Muscle of leg (tissue), 11 donors: ENCODE measurements around the gene BTNL9. TPM values are rescaled to one million over a fixed set of nuclear protein-coding genes. Genes with fewer than 3 reads are reported as not detected.

Experiments
- DNase-seq: peaks from one replicate; pipeline ENCODE4 v3.0.0; 2013
- H3K27ac ChIP-seq: one replicate; pipeline ENCODE4 v1.5.1; 2013; ENCODE audit warnings: mild to moderate bottlenecking, low read length, control low read depth
- H3K27me3 ChIP-seq: one replicate; pipeline ENCODE4 v1.6.1; 2013; ENCODE audit warnings: low read length; ENCODE audit not compliant: control insufficient read depth, insufficient read depth
- H3K36me3 ChIP-seq: one replicate; pipeline ENCODE4 v1.6.1; 2013; ENCODE audit warnings: low read length; ENCODE audit not compliant: control insufficient read depth, insufficient read depth
- H3K4me1 ChIP-seq: one replicate; pipeline ENCODE4 v1.6.1; 2013; ENCODE audit warnings: low read length; ENCODE audit not compliant: control insufficient read depth, insufficient read depth
- H3K4me3 ChIP-seq: one replicate; pipeline ENCODE4 v1.5.1; 2013; ENCODE audit warnings: low read length, control low read depth
- H3K9me3 ChIP-seq: replicated peaks from 2 replicates; pipeline ENCODE4 v1.6.1; 2013; ENCODE audit warnings: low read depth, low read length; ENCODE audit not compliant: control insufficient read depth
- WGBS: methylation state at CpG from one replicate; pipeline ENCODE4 v1.1.5; 2013; ENCODE audit warnings: missing lambda C conversion rate; ENCODE audit not compliant: insufficient coverage; 5-methylcytosine and 5-hydroxymethylcytosine counted together
- polyA plus RNA-seq, 8 donors: library from polyadenylated mRNA; unstranded; fragments of 120-200 nt; gene quantifications; one replicate each; pipeline versions ENCODE4 v1.2.1 to v1.2.3, GENCODE V29; 2013; ENCODE audit warnings: inconsistent platforms in 1 of 8, low replicate concordance in 1 of 8; ENCODE audit not compliant: insufficient read length in 8 of 8, insufficient read depth in 1 of 8
- total RNA-seq: library from RNA; stranded (reverse); fragments of 120-200 nt; gene quantifications from one replicate; pipeline ENCODE4 v1.2.4, GENCODE V29; 2013

BTNL9 gene
- total and polyA plus RNA-seq, 9 donors: 5.3 to 23.6 (median 10.4) TPM

GRCh38 chr5:181060231-181060590 is 20.1 kb downstream of the BTNL9 start:
- 100% methylated on average over 1 of the region's 8 CpGs for WGBS
- DNase-seq: no peak
- Histone ChIP-seq H3K27me3 (peaks cover 74% of the 10 kb centered on the region), H3K4me1 (no peaks in the 10 kb centered on the region), H3K4me3 (no peak overlapping the region), H3K27ac (no peak overlapping the region), H3K9me3 (no peaks in the 10 kb centered on the region), H3K36me3 (no peaks in the 10 kb centered on the region)

- no peak overlapping the region for H3K4me3 ChIP-seq
- H3K27me3 ChIP-seq: peaks cover 66% of the 10 kb centered on the region
- H3K9me3 ChIP-seq: no peaks in the 10 kb centered on the region
- no peak for DNase-seq
- no peaks in the 10 kb centered on the region for H3K4me1 ChIP-seq
- no peak overlapping the region for H3K27ac ChIP-seq
- 80% methylated on average over 3 of the region's 5 CpGs for WGBS
- no peaks in the 10 kb centered on the region for H3K36me3 ChIP-seq
Measured at GRCh38 chr5:181060924-181061323, 20.9 kb downstream of the BTNL9 start.

- Histone ChIP-seq H3K27me3 (peaks cover 59% of the 10 kb centered on the region), H3K36me3 (no peaks in the 10 kb centered on the region), H3K4me3 (no peak overlapping the region), H3K4me1 (no peaks in the 10 kb centered on the region), H3K27ac (no peak overlapping the region), H3K9me3 (no peaks in the 10 kb centered on the region)
- 49% methylated on average over 12 of the region's 14 CpGs for WGBS
- no peak for DNase-seq
Measured at GRCh38 chr5:181061645-181062044, 21.6 kb downstream of the BTNL9 start.

- H3K27me3 ChIP-seq: peaks cover 59% of the 10 kb centered on the region
- no peak for DNase-seq
- H3K9me3 ChIP-seq: no peaks in the 10 kb centered on the region
- no peak overlapping the region for H3K4me3 ChIP-seq
- H3K27ac ChIP-seq: no peak overlapping the region
- H3K4me1 ChIP-seq: no peaks in the 10 kb centered on the region
- WGBS: 82% methylated on average over 2 of the region's 6 CpGs
- H3K36me3 ChIP-seq: no peaks in the 10 kb centered on the region
Measured at GRCh38 chr5:181062631-181063030, 22.6 kb downstream of the BTNL9 start.

GRCh38 chr5:181063514-181063913 is 23.4 kb downstream of the BTNL9 start:
- peaks cover 52% of the 10 kb centered on the region for H3K27me3 ChIP-seq
- DNase-seq: no peak
- 80% methylated on average over 8 of the region's 8 CpGs for WGBS

GRCh38 chr5:181064987-181065386 is 24.9 kb downstream of the BTNL9 start:
- Histone ChIP-seq H3K9me3 (no peaks in the 10 kb centered on the region), H3K4me3 (no peak overlapping the region), H3K36me3 (no peaks in the 10 kb centered on the region), H3K27ac (no peak overlapping the region), H3K27me3 (peaks cover 43% of the 10 kb centered on the region), H3K4me1 (no peaks in the 10 kb centered on the region)
- DNase-seq: no peak
- 81% methylated on average over 4 of the region's 7 CpGs for WGBS

More at GRCh38 chr5:181063514-181063913, 23.4 kb downstream of the BTNL9 start:
- Histone ChIP-seq H3K4me1 (no peaks in the 10 kb centered on the region), H3K9me3 (no peaks in the 10 kb centered on the region), H3K4me3 (no peak overlapping the region), H3K36me3 (no peaks in the 10 kb centered on the region), H3K27ac (no peak overlapping the region)

GRCh38 chr5:181069767-181070491 is 29.9 kb downstream of the BTNL9 start:
- DNase-seq: no peak
- Histone ChIP-seq H3K4me3 (no peak overlapping the region), H3K27me3 (peaks cover 21% of the 10 kb centered on the region), H3K4me1 (no peaks in the 10 kb centered on the region), H3K27ac (no peak overlapping the region), H3K36me3 (no peaks in the 10 kb centered on the region), H3K9me3 (peaks cover 6% of the 10 kb centered on the region)
- 28% methylated on average over 22 of the region's 26 CpGs for WGBS

GRCh38 chr5:181070523-181070922 is 30.5 kb downstream of the BTNL9 start:
- 46% methylated on average over 14 of the region's 14 CpGs for WGBS
- H3K27me3 ChIP-seq: peaks cover 20% of the 10 kb centered on the region
- peaks cover 6% of the 10 kb centered on the region for H3K9me3 ChIP-seq
- no peaks in the 10 kb centered on the region for H3K4me1 ChIP-seq
- no peak overlapping the region for H3K27ac ChIP-seq
- no peak for DNase-seq
- no peak overlapping the region for H3K4me3 ChIP-seq
- H3K36me3 ChIP-seq: no peaks in the 10 kb centered on the region

GRCh38 chr5:181071257-181071656 is 31.2 kb downstream of the BTNL9 start:
- Histone ChIP-seq H3K4me1 (no peaks in the 10 kb centered on the region), H3K27ac (no peak overlapping the region), H3K9me3 (peaks cover 6% of the 10 kb centered on the region), H3K4me3 (no peak overlapping the region), H3K27me3 (peaks cover 20% of the 10 kb centered on the region), H3K36me3 (no peaks in the 10 kb centered on the region)
- DNase-seq: no peak
- 48% methylated on average over 5 of the region's 6 CpGs for WGBS

- H3K27me3 ChIP-seq: peaks cover 3% of the 10 kb centered on the region
- no peak overlapping the region for H3K27ac ChIP-seq
- H3K9me3 ChIP-seq: peaks cover 6% of the 10 kb centered on the region
- no peak for DNase-seq
- no peaks in the 10 kb centered on the region for H3K4me1 ChIP-seq
- no peaks in the 10 kb centered on the region for H3K36me3 ChIP-seq
- H3K4me3 ChIP-seq: no peak overlapping the region
Measured at GRCh38 chr5:181076920-181077319, 36.9 kb downstream of the BTNL9 start.

GRCh38 chr5:181081989-181082388 is 41.9 kb downstream of the BTNL9 start:
- Histone ChIP-seq H3K4me3 (no peak overlapping the region), H3K4me1 (no peaks in the 10 kb centered on the region), H3K27ac (no peak overlapping the region), H3K9me3 (no peaks in the 10 kb centered on the region), H3K27me3 (peaks cover 6% of the 10 kb centered on the region), H3K36me3 (no peaks in the 10 kb centered on the region)
- no peak for DNase-seq
